IPS-NIHi11 (cell line): Measurements from ENCODE around the gene CTRB1.
"Not testable (repeated sequence)": the region's sequence is repeated elsewhere in the genome, so short reads cannot be mapped to it uniquely, and the experiment has no call there.

Source experiments
- DNase-seq: peaks from one replicate; pipeline ENCODE4 v3.0.0; 2012; ENCODE audit warnings: mixed read lengths, low spot score

CTRB1 gene

DNA sequence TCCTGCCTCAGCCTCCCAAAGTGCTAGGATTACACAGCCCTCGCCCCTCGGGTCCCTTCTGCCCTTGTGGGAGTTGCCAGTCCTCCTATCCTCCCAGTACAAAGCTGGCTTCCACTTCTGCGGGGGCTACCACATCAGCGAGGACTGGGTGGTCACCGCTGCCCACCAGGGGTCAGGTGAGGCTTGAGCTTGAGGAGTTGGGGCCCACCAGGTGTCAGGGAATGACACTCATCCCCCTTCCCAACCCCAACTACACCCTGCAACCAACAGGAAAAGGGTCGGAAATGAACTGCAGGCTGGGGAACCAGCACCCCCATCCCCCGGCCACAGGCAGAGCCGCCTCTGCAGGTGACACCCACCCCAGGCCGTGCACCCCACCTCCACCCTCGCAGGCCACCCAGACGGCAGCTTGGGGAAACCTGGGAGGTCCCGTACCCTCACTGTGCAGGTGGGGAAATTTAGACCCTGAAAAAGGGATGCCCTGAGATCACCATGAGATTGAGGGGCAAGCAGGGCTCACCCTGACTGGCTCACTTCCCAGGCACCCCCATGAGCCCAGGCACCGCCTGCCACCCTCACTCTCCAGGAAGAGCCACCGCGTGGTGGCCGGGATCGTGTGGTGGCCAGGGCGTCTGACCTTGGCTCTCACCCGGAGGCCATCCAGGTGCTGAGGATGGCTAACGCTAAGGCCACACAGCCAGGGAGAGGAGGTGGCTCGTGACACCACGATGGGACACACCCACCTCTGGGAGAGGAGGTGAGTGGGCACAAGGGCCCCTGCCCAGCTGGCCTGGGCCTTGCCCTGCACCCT is 8.0 kb downstream of the CTRB1 start:
- no peak for DNase-seq

DNA sequence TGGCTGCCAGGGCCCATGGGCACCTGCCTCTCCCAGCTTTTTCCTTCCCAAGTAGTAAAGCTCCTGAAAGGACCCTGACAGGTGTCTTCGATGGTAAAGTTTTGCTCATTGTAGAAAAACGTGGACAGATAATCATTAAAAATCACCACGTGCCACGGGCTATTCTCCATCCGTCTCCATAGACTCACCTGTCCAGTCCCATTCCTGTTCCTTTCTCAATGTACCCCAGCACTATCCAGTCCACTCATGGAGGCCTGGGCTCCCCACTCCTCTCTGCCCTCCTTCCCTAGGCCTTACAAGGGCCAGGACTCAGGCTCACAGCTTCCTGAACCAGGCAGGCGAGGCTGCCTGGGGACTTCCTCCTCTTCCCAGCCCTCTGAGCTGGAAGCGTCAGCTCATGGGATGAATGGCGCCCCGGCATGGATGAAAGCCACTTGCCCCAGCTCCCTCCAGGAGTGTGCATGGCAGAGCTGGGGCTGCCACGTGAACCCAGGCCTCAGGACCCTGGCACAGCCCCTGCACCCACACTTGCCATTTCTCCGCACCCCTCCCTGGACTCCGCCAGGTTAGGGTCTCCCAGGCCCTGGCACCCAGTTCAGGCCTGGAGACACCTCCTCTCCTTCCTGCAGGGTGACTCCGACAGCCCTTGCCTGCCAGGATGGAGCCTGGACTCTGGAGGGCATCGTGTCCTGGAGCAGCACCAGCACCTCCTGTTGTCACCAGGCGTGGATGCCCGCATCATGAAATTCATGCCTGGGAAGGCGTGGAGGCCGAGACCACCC is 8.8 kb downstream of the CTRB1 start:
- peak; percentile 40 for DNase-seq

DNA sequence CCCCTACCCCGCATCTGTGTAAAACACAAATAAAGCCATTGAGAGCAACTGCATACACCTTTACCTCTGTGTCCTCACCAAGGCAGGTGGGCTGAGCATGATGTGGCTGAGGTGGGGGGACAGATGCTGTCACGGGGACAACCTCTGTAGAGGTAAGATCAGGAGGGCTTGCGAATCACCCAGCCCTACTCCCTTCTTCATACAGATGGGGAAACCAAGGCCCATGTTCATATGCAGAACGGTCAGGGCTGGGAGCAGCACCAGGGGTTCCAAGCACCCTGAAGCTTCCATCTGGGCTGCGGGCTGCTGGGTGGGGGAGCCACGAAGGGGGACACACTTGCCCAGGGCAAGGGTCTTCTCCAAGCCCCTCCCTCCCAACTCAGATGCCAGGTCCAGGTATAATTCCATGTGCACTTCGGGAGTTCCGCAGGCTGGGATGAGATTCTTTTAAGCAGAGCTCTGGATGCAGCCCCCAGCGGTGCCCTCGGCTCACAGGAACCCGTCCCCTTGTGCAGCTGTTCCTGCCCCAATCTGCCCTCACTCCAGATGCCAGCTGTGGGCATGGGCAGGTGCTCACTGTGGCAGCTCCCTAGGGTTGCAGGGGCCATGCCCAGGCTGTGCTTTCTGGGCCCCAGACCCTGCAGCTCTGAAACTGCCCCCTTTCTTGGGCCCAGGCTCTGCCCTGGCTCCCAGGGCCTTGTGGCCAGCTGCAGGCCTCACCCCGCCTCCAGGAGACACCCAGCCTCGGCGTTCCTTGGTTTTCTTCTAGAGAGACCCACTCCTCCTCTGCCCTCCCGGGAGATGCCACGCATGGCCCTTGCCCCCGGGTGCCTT is 9.6 kb downstream of the CTRB1 start:
- no peak for DNase-seq

DNA sequence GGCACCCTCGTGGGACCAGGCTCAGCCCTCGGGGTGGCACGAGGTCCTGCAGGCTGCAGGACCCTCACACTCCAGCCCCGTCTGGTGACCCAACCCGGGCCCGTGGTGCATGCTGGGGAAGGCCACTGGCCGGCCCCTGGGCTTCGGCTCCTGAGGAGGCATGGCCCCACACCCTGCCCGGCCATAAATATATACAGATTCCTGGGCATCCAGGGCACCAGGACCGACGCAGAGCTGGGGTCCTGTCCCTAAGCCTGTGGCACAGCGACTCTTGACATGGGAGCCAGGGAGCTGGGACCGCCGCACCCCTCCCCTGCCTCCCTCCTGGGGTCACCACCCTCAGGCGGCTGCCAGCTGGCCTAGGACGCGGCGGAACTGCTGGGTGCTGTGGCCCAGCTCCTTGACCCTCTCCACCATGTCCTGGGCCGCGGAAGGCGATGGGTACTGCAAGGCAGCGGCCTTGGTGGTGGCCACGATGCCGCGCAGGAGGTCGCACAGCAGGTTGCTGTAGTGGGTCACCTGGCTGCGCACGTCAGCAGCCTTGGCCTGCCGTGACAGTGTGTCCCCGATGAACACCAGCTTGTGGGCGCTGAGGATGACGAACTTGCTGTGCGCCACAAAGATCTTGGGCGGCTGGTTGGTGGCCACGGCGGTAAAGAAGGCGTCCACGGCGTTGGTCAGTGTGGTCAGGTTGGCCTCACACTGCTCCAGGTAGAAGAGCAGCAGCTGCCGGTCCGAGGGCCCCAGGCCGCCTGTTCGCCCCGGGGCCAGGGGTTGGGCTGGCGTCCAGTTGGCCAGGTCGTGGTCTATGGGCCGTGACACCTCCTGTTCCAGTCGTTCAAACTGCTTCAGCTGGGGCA is 10.6 kb downstream of the CTRB1 start:
- no peak for DNase-seq

DNA sequence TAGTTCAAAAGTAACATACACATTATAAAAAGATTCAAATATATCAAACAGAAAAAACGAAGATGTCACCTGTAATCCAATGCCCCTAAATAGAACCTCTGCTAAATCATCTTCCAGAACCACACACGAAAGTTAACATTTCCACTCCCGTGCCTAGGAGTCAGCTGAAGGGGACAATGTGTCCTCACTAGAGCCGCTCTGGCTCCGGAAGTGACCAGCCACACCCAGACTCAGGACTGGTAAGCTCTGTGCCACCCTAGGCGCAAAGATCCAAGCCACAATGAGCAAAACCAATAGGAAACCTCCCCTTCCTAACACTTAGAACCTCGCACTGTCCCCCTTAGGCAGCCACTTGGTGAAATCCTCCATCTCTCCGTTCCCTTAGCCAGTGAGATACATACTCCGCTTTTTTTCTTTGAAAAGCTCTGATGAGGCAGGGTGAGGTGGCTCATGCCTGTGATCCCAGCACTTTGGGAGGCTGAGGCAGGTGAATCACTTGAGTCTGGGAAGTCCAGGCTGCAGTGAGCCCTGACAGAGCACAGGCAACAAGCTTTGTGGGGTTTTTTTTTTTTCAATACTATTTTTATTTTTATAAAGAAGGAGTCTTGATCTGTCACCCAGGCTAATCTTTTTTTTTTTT is 11.8 kb downstream of the CTRB1 start:
- no peak for DNase-seq

DNA sequence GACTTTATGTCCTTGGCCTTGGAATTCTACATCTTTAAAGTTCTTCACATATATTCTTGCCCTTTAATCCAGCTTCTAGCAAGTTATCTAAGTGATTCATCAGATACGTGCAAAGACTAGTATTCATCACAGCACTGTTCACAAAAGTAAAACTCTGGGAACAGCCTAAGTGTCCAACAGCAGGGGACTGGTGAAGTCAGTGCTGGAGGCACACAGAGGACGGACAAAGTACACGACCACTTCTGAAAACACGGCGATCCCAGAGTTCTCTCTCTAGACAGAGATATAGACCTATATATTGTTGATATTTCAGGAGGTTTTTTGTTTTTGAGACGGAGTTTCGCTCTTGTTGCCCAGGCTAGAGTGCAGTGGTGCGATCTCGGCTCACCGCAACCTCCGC is 12.8 kb downstream of the CTRB1 start:
- DNase-seq: no peak

DNA sequence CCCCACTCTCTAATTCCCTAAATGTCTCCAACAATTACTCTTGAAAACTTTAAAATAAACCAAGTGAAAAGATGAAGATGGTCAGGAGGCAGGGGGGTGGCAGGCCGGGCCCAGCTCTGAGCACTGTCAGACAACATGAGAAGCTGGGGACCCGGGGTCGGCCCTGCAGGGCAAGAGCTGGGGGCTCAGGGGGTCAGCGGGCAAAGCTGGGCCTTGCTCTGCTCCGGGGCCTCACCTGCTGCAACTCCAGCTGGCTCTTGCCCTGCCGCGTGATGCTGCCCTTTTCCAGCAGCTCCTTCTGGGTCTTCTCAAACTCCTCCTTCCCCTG is 14.8 kb downstream of the CTRB1 start:
- DNase-seq: no peak

DNA sequence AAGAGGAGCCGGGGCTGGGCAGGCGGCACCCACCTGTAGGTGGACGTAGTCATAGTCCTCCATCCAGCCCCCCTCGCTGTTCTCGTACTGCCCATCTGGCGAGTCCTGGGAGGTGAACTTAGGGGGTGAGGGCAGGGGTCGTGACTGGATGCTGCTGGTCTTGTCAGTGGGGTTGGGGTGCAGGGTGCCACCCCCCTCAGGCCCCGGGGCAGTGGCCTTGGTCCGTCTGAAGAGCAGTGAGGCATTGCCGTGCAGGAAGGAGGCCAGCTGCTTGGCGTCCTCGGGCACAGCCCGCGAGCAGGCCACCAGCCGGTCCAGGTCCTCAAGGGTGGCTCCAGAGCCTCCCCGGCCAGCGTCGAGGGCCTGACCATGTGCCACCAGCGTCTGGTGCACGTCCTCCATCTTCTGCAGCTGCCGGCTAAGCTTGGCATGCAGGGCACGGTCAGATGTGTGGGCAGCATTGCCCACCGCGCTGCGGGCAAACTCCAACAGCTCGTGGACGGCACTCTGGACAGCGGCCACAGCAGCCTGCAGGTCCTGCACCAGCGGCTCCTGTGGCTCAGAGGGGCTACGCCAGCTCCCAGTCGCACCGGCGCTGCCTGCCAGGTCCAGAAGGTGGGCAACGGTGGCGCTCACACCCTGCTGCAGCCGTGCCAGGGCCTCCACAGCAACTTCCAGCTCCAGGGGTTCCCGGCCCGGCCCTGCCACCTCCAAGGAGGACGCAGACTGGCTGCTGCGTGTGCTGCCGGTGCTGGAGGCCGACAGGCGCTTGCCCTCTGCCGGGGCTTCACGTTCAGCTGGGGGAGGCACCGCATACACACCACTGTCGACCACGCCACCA is 16.3 kb downstream of the CTRB1 start:
- no peak for DNase-seq

DNA sequence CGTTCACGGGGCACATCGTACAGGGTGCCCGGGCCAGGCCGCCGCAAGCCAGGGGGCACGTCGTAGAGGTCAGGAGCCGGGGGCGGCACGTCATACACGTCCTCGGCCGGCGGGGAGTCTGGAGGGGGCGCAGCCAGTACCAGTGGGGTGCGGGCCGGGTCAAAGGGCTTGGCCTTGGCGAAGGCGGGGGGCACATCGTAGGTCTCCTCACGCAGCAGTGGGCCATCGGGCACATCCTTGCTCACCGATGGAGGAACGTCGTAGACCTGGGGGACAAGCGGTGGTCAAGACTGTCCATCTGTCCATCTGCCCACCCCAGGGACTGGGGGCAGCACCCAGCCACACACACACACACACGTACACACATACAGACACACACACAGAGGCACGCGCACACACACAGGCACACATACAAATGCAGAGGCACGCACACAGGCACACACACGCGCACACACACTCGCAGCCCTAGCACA is 17.0 kb downstream of the CTRB1 start:
- no peak for DNase-seq

DNA sequence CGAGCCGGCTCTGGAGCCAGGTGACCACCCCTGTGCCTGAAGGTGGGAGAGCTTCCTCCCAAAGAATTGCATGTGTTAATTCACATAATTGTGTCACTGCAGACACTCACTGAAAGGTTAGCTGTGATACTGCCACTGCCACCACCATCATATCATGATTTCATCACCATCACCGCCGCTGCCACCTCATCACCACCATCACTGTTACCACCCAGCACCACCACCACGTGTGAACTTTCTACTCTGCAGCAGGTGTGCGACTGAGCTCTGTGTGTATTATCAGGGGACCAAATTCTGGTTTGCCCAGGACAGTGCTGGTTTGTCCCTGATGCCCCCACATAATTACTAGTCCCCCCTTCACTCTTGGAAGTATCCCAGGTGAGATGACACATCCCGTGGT is 17.4 kb downstream of the CTRB1 start:
- DNase-seq: no peak

DNA sequence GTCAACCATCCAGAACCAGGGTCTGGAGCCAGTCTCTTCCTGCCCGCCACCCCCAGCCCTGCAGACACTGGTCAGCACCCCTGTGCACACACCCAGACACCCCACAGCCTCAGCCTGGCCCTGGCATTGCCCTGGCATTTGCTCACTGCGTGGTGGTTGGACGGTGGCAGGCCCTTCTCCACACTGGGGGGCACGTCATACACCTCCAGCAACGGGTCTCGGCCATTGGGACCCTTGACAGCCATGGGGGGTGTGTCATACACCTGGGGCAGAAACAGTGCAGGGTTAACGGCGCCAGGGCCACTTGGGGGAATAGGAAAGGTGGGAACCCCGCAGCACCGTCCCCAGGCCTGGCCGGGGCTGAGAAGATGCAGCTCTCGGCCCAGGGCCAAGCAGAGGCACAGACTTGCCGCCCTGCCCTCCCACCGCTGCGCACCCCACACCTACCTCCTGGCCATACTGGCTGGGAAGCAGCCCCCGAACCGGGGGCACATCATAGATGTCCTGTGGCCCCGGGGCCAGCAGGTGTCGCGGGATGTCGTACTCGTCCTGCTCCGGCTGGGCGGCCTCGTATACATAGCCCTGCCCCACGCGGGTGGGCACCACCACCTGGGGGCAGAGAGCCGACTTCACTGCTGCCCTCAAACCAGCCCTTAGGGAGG is 18.1 kb downstream of the CTRB1 start:
- no peak for DNase-seq

DNA sequence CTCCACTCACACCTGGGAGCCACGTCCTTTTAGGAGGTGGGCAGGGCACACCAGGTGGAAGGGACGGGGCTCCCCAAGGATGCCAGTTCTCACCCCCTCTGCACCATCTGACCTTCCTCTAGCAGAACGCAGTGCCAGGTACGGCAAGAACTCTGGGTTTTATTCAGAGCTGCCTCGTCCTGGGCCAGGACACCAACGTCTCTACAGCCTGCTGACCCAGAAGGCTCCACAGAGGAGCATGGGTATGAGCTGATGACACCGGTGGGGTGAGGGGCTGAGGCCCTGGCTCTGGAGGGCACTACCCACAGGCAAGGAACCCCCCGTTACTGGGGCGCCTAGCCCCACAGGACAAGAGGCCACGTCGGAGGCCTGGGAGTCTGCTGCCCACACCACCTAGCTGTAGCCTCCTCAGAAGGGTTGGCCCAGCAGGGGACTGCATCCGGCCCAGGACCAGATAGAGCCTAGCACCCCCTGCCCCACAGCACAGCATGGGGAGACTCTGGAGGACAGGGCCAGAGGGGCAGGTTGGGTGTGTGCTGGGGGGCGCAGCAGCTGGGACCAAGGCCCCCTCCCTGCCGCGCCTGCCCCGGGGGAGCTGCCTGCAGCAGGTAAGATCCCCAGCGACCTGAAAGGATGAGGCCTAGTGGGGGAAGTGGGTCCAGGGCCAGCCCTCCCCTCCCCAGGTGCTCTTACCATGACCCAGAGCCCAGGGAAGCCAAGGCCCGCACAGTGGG is 18.8 kb downstream of the CTRB1 start:
- no peak for DNase-seq

DNA sequence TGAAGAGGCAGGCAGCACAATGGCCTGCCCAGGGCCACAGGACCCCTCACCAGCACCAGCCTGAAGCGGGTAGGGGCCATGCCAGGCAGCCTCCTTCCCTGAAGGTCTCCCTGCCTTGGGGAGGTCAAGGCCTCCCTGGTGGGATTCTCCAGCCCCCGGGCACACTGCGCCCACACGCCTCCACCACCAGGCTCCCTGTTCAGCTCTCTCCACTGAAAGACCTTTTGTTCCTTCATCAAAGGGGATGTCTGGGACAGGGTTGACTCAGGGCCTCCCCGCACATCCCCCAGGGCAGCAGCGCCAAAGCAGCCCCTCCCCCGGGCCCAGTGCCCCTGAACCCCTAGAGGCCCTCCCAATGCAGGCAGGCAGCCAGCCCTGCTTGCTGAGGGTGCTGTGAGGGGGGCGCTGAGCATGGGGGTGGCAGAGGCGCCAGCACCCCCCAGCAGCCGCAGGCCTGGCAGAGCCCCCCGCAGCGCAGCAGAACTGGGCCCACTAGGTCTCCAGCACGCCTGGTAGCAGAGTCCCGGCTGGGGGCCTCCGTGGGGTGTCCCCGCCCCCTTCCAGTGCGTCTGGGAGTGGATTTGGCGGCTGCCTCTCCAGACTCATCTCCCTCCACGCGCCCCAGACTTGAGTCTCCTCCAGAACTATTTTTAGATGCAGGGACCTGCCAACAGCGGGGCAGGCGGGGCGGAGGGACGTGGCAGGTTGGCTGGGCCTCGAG is 19.5 kb downstream of the CTRB1 start:
- DNase-seq: peak; percentile 39

DNA sequence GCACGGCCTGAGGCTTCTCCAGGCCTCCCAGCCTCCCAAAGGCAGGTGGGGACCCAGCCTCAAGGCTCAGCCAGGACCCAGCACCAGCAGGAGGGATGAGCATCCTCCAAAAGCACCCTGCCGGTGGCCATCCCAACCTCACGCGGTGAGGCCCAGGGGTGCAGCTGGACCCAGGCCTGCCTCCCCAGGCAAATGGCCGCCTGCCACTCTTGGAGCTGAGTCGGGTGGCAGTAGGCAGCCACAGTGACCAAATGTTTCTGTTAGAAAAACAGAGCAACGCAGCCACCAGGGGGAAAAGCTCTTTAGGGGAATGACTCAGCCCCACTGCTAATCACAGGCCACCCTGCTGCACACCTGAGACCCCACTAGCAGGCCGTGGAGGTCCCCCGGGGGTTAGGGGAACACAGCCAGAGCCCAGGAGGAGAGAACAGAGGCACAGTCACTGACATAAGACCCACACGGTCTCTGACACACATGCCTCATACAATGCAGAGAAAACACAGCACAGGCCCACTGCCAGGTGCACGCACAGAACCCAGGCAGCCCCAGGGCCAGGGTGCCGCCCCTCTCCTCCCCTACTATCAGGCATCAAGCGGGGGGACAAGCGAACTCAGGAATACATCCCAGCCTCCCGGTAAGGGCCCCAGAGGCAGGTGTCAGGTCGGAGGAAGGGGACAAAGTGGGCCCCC is 20.2 kb downstream of the CTRB1 start:
- DNase-seq: no peak

DNA sequence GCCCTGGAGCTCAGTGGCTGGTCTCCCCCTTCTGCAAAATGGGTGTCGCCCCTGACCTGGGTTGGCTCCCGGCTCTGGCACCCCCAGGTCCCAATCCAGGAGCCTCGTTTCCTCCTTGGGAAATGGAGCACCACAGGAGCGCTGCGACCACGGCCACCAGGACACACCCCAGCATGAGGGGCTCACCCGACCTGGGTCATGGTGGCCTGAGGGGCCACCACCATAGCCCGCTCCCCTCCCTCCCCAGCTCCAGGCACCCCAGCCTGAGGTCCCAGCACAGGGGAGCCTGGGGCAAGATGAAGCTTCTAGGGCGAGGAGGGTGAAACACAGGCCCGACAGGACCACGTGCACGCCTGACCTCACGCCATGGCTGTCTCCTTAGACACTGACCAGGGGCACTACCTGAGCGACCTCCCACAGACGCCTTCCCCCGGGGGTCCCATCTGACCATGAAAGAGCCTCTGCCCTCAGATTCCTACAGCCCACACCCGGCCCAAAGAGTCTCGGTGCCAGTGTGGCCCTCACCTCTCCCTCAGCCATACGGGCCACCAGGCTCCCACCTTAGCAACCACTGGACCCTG is 20.8 kb downstream of the CTRB1 start:
- no peak for DNase-seq

DNA sequence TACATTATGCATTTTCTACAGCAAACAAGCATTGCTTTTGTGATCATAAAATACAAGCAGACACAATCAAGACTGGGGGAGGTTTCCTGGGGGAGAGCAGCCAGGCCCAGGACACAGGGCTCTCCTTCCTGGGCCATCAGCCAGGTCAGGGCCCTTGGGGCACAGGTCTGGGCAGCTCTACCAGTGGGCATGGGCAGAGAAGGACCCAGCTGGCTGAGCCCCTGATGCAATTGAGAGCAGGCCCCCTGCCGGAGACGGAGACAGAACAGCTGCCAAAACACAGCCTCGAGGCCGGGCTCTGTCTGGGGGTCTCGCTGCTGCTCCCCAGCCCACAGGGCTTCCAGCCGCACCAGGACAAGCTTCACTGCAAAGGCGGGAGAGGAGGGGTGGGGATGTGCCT is 21.8 kb downstream of the CTRB1 start:
- DNase-seq: not testable (repeated sequence)

DNA sequence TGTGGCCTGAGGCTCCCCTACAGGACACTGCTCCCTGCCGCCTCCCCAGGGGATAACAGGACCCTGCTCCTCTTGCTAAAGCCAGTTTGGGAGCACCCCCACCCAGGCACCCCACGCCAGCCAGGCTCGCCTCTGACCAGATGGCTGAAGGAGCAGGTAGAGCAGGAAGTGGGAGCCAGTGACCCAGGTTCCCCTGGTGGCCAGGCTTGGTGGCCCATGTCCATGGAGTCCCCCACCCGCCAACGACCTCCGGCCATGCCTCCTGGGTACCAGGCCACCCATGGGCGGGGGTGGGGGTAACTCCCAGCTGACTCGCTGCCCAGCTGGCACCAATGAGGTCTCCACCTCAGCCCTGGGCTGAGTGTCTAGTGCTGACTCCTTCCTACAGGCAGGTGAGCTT is 22.6 kb downstream of the CTRB1 start:
- no peak for DNase-seq
